VCaP (cell line): ENCODE results near the gene CDC42EP1.

ENCODE experiments used
- H3K27ac ChIP-seq: fragments of 450-650 bp; 2 replicates; pipeline ENCODE4 v1.5.1; 2017
- TF ChIP-seq, protein P1 (sequence below): fragments of 450-650 bp; conservative IDR thresholded peaks from 2 replicates; pipeline ENCODE4 v1.5.1; 2017; ENCODE audit warnings: mild to moderate bottlenecking, moderate library complexity

CDC42EP1 gene, protein sequence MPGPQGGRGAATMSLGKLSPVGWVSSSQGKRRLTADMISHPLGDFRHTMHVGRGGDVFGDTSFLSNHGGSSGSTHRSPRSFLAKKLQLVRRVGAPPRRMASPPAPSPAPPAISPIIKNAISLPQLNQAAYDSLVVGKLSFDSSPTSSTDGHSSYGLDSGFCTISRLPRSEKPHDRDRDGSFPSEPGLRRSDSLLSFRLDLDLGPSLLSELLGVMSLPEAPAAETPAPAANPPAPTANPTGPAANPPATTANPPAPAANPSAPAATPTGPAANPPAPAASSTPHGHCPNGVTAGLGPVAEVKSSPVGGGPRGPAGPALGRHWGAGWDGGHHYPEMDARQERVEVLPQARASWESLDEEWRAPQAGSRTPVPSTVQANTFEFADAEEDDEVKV

DNA sequence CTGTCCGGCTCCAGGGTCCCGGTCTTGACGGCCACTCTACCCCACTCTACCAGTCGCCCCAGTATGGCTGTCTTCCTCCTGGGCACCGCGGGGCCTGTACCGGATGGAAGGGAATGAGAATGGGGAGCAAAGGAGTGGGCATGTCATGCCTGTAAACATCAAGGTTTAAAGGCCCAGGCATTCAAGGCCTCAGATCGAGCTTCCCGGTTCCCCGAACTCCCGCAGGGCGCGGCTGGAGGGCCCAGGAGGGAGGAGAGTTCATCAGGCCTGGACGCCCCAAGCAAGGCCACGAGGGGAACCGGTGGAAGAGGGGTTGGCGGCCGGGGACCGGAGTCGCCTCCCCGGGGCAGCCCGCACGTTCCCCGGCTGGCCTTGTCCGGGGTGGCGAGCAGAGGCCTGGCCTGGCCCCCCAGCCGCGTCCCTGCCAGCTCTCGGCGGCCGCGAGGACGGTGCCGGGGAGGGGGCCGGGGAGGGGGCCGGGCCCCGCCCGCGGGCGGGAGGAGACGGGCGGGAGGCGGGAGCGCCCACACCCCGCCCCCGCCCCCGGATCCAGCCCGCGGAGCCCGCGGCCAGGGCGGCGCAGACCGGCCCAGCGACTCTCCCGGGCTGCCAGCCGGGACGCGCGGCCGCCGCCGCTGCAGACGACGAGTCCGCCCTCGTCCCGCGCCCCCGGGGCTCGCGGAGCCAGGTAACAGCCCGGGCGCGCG, at the start of gene CDC42EP1:
TSS of gene CDC42EP1 (plus strand) at position 580 of the 707 bp plus-strand sequence. CDS start 5,870 bp downstream, outside the sequence.
- peak within 1 kb of the TSS; percentile 65 for H3K27ac ChIP-seq
- TF ChIP-seq, protein P1, sequence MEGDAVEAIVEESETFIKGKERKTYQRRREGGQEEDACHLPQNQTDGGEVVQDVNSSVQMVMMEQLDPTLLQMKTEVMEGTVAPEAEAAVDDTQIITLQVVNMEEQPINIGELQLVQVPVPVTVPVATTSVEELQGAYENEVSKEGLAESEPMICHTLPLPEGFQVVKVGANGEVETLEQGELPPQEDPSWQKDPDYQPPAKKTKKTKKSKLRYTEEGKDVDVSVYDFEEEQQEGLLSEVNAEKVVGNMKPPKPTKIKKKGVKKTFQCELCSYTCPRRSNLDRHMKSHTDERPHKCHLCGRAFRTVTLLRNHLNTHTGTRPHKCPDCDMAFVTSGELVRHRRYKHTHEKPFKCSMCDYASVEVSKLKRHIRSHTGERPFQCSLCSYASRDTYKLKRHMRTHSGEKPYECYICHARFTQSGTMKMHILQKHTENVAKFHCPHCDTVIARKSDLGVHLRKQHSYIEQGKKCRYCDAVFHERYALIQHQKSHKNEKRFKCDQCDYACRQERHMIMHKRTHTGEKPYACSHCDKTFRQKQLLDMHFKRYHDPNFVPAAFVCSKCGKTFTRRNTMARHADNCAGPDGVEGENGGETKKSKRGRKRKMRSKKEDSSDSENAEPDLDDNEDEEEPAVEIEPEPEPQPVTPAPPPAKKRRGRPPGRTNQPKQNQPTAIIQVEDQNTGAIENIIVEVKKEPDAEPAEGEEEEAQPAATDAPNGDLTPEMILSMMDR, result no peak

DNA sequence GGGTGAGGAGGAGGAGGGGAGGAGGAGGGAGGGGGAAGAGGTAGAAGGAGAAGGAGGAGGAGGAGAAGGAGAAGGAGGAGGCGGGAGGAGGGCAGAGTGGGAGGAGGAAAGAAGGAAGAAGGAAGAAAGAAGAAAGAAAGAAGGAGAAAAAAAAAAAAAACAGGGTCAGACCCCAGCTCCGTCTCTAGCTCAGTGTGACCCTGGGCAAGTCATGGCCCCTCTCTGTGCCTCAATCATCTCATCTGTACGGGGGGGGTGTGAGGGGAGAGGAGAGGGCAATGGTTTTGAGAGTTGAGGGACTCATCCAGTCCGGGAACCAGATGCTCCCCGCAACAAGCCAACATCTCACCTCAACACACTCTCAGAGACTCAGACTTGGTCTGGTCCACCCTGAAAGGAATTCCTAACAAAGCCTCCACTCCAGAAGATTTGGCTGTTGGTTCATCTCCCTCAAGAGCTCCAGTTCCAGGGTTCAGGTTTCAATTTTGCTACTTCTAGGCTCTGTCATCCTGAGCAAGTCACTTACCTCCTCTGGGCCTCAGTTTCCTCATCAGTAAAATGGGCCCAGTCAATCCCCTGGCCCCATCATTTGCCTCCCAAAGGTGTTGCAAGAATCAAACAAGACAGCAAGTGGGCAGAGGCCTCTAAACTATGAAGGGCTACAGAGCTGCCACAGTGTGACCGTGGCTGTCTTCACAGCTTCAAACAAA, 48.7 kb upstream of the CDC42EP1 start:
- TF ChIP-seq, protein P1, result no peak
- H3K27ac ChIP-seq, result peak overlapping the region; percentile 49

DNA sequence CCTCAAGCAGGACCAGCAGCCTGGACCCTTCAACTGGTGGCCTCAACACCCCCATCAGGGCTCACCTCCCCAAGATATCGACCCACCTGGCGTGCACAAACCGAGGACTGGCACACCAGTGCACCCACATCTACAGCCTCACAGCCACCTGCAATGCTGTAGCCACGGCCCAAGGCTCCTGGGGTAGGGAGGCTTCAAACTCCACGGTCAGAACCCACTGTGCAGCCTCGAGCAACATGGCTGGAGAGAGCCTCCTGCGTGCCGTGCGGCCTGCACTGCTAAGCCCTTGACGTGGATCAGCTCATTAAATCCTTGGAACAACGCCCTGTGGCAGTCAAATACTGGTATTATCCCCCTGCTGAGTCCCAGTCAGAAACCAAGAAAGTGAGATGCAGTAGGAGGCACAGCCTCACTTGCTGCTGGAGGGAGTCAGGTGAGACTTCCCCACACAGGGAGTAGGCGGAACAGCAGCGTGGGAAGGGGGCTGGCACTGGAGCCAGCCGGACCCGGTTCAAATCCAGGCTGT, 45.7 kb upstream of the CDC42EP1 start:
- TF ChIP-seq, protein P1, result no peak

DNA sequence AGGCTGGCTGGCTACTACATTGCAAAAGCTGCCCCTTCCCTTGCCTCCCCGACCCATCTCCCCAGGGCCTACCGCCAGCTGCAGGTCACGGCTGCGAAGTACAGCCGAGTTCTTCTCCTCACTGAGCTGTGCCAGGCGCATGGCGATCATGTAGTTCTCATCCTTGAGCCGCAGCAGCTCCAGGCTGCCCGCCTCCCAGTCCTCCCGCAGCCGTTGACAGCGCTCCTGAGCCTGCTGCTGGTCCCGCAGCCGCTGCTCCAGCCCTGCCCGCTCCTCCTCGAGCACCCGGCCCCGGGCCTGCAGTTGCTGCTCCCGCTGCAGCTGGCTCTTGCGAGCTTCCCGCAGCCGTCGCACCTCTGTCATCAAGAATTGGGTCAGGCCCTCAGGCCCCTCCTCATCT, 44.4 kb upstream of the CDC42EP1 start:
- no peak overlapping the region for H3K27ac ChIP-seq
- TF ChIP-seq, protein P1, result no peak

More for the DNA sequence above, 45.7 kb upstream of the CDC42EP1 start:
- H3K27ac ChIP-seq, result no peak overlapping the region

DNA sequence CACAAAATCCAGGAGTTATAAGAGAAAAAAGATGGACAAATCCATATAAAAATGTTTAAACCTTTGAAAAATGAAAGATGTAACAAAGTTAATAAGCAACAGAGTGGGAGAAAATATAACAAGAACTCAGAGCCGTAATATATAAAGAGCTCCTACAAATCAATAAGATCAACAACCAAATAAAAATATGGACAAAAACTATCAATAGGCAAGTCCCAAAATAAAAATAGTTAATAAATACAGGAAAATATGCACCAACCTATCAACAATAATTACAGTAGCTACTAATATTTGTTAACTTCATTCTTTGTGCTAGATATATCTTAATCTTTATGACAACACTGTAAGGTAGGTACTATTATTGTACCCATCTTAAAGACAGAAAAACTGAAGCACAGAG, 43.8 kb upstream of the CDC42EP1 start:
- TF ChIP-seq, protein P1, result no peak
- no peak overlapping the region for H3K27ac ChIP-seq

DNA sequence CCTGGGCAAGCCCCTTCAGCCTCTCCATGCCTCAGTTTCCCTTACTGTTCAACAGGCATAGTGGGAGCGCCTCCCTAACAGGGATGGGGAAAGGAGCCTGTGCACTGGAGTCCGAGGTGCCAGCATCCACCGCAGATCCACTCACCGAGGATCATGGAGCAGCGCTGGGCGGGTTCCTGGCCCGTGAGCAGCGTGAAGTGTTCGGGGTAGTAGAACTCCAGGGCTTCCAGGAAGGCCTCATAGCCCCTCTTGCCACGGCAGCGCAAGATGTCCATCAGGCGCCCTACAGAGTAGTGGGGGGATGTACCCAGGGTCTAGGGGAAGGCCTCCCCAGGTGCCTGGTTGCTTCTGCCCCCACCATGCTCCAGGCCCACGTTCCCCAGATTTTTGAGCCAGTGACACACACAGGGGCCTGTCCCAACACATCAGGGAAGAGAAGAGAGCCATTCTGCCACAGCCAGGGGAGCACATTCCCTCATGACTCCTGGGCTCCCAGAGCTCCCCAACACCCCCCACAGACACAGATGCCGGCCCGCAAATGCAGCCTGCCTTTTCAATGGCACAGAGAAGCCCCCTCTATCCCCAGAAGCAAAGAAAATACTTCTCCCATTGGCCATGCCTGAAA, 42.3 kb upstream of the CDC42EP1 start:
- TF ChIP-seq, protein P1, result no peak
- H3K27ac ChIP-seq, result no peak overlapping the region
